Heart left ventricle (tissue), 13 donors: ENCODE measurements around the gene FAM174A.

Source experiments
- CTCF ChIP-seq, 12 donors: fragments of 200-600 bp; sonication (generic) in 4 of 12; IDR thresholded peaks; one replicate each; pipeline versions ENCODE4 v1.5.0 to v1.8.0; 2018 to 2022; ENCODE audit warnings: antibody characterized with exemption in 12 of 12, mild to moderate bottlenecking in 5 of 12
- POLR2A ChIP-seq, 2 donors: fragments of 450-650 bp; IDR thresholded peaks; one replicate each; pipeline ENCODE4 v1.6.1; 2017; ENCODE audit warnings: antibody characterized with exemption in 2 of 2, mild to moderate bottlenecking in 2 of 2, moderate library complexity in 2 of 2
- donor health status: ischemic (EF 13 %, LVEDD 7.1; RV severe dilation, severe dysfunction).
- donor health status: DM: no; HTN: yes; CAD: no.
- donor health status: DM: no; HTN: no; CAD: no.
- donor health status: ischemic (EF 25% LVEDD 6.9; RV normal size, moderate dysfunction).
- donor health status: ischemic (EF 25% LVEDD 5.7; RV mildly dilated, moderate dysfunction).
- donor health status: ischemic (EF 35%, LVEDD 5.7; RV mildly dilated, moderate dysfunction).
- donor health status: nonischemic (EF 11% LVEDD 7.7; RV severe dilation, severe dysfunction).
- donor health status: DM: yes; HTN: yes; CAD: no.
- donor health status: PGD.
- donor health status: ischemic (EF 29% LVEDD 5.4; RV normal size, mild dysfunction).
- donor health status: nonischemic (EF 23%, LVEDD 6.1; RV moderate dilation, normal function).

- TF ChIP-seq CTCF (IDR thresholded peaks at IDR 0.05) (no peak), POLR2A (IDR thresholded peaks at IDR 0.05) (no peak)
These were observed 41.1 kb downstream of the FAM174A start for GRCh38 chr5:100576217-100576751.
